ENCODE data around the gene SFMBT1.

GRCh38 chr3:52904000-52904399 lies 141.9 kb downstream of the SFMBT1 start:
- TF ChIP-seq CTCF (IDR thresholded peaks at IDR 0.05) (no peak), POLR2A (IDR thresholded peaks at IDR 0.05) (no peak), POLR2AphosphoS5 (IDR thresholded peaks at IDR 0.05; ENCODE audit: insufficient read depth in 1 of 2, low read depth in 1 of 2) (no peak)
